CD4-positive, alpha-beta T cell treated with Interferon gamma for 1 hour (primary cell): ENCODE measurements around the gene SLC18A3.

Experiments
- DNase-seq: peaks from one replicate; pipeline ENCODE4 v3.0.0-alpha.2; 2020

The SLC18A3 gene

DNA sequence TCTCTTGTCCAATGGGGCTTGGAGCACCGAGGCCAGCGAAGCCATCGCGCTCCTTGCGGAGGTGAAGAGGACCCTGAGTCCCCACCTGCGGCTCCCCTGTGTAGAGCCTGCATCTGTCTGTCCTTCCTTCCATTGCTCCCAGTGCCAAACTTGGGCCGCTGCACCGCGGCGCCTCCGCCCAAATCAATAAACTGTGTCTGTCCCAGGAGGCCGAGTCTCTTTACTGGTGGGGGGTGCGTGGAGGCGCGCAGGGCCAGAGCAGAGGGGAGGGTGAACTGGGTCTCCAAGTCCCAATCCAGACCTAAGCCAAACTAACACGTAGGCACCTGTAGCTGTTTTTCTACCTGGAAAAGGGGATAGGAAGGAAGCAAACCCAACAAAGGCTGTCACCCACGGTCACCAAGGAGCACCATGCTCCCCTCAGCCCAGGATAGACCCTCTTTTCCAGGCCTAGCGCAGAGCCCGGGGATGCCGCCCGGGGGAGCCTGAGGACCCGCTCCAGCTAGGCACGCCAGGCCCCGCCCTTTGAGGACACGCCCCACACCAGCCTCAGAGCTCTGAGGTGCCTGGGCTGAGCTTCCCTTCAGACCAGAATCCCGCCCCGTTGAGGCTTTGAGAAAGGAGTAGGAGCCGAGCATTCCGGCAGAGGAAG is 2.5 kb downstream of the SLC18A3 start:
- DNase-seq = no peak

- no peak for DNase-seq
These were observed 3.2 kb downstream of the SLC18A3 start for GRCh38 chr10:49613165-49613881.

- no peak for DNase-seq
These were observed 3.8 kb downstream of the SLC18A3 start, which contains the start of gene CHAT for GRCh38 chr10:49613882-49614241. Gene CHAT (plus strand): TSS chr10:49614037. CDS start chr10:49614190, 153 bp downstream.

DNA sequence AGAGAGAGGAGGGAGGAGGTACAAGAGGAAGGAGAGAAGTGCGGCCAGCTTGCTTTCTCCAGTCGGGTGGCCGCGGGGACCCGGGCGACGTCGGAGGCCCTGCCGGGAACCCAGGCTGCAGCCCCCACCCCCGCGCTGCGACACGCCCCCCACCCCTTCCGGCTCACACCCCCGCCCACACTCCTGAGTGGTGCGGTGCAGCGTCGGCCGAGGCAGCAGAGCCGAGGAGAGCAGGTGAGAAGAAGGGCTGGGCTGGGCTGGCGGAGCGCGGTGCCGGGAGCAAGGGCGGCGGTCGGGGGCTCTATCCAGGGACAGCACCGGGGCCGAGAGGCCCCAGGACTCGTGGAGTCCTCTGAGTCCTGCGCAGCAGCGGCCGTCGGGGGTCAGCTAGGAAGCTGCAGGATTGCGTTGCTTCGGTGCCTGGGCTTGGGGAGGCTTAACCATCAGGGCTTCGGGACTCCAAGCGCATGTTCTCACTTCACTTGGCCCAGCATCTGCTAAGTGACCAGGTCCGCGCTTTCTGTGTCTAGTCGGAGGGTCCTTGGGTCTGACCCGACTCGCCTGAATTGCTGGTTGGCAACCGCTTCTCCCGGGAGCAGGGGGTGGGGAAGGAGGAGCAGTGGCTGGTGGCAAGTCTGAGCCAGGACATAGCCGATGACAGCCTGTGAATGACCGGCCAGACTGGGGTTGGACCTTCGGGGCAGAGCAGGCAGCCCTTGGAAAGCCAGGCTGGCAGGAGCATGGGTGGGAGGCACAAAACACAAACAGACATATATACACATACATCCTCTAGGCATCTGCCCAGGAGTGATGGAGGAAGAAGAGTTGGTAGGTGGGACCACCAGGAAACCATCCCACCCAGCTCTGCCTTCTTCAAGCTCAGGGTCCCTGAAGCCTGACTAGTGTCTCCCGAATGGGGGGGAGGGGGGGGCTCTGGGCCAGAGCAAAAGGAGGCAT is 4.4 kb downstream of the SLC18A3 start:
- no peak for DNase-seq

DNA sequence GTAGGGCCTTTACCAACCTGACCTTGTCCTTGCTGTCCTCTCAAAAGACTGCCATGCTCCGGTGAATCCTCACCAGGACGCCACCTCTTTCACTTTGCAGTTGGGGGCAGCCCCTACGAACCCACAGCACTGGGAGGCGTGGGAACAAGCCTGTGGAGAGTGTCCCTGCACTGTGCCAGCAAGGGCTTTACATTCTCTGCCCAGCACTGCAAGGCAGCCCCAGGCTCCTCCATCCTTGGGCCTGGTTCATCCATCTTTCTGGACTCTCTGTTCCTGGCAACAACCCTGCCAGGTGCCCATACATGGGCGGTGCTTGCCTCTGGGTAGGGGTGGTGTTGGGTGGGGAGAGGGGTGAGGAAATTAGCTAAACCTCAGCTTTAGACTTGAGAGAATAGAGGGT is 5.1 kb downstream of the SLC18A3 start:
- no peak for DNase-seq

DNA sequence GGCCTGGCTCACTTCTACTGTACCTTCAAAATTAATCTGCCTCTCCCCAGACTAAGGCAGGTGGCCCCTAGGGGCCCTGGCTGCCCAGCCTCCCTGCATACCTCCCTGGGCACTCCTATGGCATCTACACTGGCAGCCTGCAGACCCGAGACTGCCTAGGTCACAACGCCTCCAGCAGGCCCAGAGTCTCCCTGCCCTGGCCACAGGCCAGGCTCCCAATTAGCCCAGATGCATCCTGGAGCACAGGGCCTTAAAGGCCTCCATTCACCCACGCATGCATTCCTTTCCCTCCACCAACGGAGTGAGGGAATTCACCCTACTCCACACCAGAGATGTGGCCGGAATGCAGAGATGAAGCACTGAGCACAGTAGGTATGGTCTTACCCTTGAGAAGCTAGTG is 5.6 kb downstream of the SLC18A3 start:
- DNase-seq = no peak

- DNase-seq = no peak
These were observed 6.5 kb downstream of the SLC18A3 start for GRCh38 chr10:49616421-49617101.

GRCh38 chr10:49617121-49618020 is 7.3 kb downstream of the SLC18A3 start:
- no peak for DNase-seq

GRCh38 chr10:49618821-49619220 is 8.7 kb downstream of the SLC18A3 start:
- no peak for DNase-seq

- DNase-seq = no peak
These were observed 9.5 kb downstream of the SLC18A3 start for GRCh38 chr10:49619613-49620012.

- no peak for DNase-seq
These were observed 10.2 kb downstream of the SLC18A3 start for GRCh38 chr10:49620286-49620810.

DNA sequence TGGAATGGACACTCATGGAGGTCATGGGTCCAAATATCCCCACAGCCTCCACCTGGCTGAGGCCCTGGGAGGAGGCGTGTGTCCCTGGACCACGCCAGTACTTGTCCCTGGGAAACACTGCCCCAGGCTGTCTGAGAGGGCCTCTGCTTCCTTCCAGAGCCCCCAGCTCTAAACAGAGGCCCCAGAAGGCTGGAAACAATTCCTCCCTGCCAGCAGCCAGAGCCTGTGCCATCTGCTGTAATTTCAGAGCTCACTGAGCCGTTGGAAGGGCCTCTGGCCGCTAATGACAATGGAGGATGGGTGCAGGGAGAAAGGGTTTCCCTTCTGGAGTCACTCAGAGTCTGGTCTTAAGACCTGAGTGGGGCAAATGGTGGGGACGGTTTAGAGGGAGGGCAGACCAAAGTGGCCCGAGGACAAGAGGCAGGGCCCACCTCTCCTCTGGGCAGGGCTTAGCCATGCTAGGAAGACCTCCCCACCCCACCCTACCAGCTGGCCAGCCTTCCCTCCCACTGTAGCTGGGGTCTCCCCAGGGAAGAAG is 10.8 kb downstream of the SLC18A3 start:
- no peak for DNase-seq

- DNase-seq = no peak
These were observed 11.5 kb downstream of the SLC18A3 start for GRCh38 chr10:49621561-49621960.

- DNase-seq = no peak
These were observed 12.6 kb downstream of the SLC18A3 start for GRCh38 chr10:49622426-49623425.

GRCh38 chr10:49624629-49625028 is 14.5 kb downstream of the SLC18A3 start:
- DNase-seq = no peak

DNA sequence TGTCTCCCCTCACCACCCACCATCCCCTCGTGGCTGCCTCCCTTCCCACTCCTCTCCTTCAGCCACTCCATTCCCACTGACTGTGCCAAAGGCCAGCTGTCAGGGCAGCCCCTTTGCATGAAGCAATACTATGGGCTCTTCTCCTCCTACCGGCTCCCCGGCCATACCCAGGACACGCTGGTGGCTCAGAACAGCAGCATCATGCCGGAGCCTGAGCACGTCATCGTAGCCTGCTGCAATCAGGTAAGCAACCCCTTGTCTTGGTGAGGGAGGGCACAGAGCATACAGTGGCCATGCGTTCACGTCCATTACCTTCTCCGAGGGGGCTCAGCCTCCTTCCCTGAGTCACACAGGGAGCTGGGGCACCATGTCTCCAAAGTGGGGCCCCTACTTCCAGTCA is 15.3 kb downstream of the SLC18A3 start:
- DNase-seq = no peak

DNA sequence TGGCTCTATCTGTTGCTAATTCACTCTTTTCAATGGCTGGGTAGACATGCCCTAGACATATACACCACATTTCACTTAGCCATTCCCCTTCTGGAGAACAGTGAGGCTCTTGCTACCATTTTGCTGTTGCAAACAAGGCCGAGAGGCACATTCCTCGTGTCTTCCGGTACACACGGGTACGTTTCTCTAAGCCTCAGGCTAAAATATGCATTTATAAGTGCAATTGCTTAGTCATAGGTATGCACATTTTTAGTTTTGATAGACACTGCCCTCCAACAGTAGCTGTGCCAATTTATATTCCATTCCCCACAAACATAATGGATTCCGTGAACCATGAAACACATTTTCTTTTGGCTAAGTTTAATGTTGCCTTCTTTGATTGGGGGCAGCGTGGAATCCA is 16.9 kb downstream of the SLC18A3 start:
- no peak for DNase-seq

DNA sequence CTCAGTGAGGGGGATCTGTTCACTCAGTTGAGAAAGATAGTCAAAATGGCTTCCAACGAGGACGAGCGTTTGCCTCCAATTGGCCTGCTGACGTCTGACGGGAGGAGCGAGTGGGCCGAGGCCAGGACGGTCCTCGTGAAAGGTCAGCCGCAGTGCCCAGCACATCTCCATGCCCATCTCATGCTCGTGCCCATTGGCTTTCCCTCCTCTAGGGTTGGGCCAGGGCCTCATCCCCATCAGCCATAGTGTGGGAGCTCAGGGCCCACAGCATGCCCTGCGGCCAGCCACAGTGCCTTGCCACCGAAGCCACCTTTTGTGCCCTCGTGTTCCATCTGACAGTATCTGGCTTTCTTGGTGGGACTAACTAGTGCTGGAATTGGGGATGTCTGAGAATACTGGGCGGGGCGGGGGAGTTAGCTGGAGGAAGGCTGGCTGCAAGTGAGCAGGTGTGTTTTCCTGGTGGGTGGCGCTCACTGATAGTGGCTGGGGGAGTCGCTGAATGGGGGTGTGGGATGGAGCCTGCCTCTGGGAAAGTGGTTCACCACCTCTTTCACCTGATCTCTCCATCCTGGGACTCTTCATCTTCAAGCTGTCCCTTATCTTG is 17.6 kb downstream of the SLC18A3 start:
- DNase-seq = no peak

- no peak for DNase-seq
These were observed 18.5 kb downstream of the SLC18A3 start for GRCh38 chr10:49628599-49628998.
